22Rv1 (cell line): ENCODE data around the gene NT5C3B.
"Not testable (repeated sequence)": the region's sequence is repeated elsewhere in the genome, so short reads cannot be mapped to it uniquely, and the experiment has no call there.

Source experiments
- CTCF ChIP-seq: fragments of 450-650 bp; IDR thresholded peaks from 2 replicates; pipeline ENCODE4 v1.5.1; 2017; ENCODE audit warnings: mild to moderate bottlenecking
- ZFX ChIP-seq: fragments of 450-650 bp; IDR thresholded peaks from 2 replicates; pipeline ENCODE4 v1.6.1; 2017; ENCODE audit warnings: antibody characterized with exemption, borderline replicate concordance

GRCh38 chr17:41851382-41851781, 15.3 kb upstream of the NT5C3B start:
- not testable (repeated sequence) for TF ChIP-seq CTCF, ZFX
